GM18873 (cell line): ENCODE data around the gene ARHGAP6.
"Not testable (repeated sequence)": the region's sequence is repeated elsewhere in the genome, so short reads cannot be mapped to it uniquely, and the experiment has no call there.

ENCODE experiments used
- ATAC-seq: cut with Tn5 transposase; IDR thresholded peaks from one replicate; pipeline ENCODE4 v1.9.1; 2021; ENCODE audit warnings: mild to moderate bottlenecking, moderate library complexity, moderate number of reproducible peaks; ENCODE audit not compliant: unreplicated experiment, low FRiP score

ARHGAP6 gene

DNA sequence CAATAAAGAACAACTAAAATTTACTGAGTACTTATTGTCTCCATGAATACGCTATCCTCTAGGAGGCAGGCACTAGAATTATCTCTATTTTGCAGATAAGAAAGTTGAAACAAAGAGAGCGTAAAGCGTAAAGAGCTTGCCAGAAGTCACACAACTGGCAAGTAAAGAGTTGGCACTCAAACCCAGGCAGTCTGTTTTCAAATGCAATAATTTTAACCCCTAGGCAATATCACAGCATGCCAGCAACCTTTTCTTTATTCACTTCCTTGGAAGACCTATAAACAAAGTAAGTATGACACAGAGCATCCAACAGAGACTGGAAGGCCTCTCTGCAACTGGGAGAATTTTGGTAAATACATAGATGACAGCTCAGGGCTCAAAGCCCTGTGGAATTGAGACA lies 395.7 kb downstream of the ARHGAP6 start:
- ATAC-seq = no peak

- no peak for ATAC-seq
These were observed 396.7 kb downstream of the ARHGAP6 start for GRCh38 chrX:11269006-11269405.

DNA sequence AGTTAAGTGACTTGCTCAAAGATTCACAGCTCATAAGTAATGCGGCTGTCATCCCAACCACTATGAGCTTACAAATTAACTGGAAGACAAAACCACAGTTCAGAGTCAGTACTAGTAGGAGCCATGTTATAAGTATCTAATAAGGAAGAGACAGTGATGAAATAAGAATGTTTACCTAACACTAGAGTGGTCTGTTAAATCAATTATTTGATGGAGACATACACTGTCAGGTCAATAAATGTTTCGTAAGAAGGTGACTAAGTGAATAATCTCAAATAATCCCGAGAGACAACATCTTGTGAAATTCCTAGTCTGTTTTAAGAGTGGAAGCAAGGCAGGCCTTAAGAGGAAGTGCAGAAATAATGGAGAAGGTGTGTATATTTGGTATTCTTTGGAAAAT lies 398.3 kb downstream of the ARHGAP6 start:
- ATAC-seq = no peak

DNA sequence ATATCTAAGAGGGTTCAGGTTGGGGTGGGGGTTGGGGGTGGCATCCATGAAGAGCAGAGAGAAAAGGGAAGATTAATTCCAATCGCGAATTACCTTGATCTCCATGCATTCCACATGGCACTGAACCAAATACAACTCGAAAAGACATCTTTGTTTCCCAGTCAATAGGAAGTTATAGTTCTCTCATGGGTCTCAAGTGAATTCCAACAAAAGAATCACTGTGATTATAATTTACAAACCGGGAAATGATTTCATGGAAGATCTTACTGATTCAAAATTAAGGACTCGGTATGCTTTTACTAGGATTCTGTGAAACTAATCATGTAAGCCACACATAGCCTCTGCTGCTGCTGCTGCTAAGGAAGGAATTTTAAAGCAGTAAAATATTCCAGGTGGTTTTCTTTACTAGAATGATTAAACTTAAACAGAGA lies 399.1 kb downstream of the ARHGAP6 start:
- ATAC-seq = no peak

- no peak for ATAC-seq
These were observed 400.4 kb downstream of the ARHGAP6 start for GRCh38 chrX:11265352-11265751.

DNA sequence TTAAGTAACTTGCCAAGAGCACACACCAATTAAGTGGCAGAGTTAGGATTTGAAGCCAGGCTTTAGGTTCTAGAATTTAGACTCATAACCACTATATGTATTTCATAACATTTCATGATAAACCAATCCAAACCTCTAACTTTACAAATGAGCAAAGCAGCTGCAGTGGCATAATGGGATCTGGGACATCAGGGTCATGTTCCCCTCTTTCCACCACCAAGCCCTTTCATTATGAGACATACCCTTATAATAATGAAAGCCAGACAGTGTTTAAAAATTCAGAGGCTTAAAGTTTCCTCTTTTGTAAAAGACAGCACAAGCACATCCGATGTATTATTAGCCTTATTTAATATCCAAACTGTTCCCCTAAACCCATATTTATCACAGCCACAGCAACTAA lies 400.8 kb downstream of the ARHGAP6 start:
- no peak for ATAC-seq

DNA sequence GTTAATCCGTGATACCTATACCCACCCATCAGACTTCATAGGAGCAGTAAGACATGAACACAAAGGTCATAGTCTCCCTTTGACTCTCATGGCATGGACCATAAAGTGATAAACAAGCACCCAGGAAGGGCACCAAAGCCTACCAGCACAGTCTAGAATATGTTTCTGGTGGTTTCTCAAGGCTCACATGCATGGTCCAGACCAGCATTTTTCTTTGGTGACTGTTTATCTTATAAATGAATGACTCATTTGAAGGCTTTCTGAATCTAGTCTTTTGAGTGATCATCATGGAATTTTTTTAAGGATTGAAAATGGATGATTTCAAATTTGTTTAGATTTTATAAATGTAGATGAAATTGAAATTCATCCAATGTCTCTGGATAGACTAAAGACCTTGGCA lies 404.5 kb downstream of the ARHGAP6 start:
- ATAC-seq = no peak

- no peak for ATAC-seq
These were observed 406.3 kb downstream of the ARHGAP6 start for GRCh38 chrX:11259437-11259836.

- ATAC-seq = no peak
These were observed 408.0 kb downstream of the ARHGAP6 start for GRCh38 chrX:11257711-11258110.

DNA sequence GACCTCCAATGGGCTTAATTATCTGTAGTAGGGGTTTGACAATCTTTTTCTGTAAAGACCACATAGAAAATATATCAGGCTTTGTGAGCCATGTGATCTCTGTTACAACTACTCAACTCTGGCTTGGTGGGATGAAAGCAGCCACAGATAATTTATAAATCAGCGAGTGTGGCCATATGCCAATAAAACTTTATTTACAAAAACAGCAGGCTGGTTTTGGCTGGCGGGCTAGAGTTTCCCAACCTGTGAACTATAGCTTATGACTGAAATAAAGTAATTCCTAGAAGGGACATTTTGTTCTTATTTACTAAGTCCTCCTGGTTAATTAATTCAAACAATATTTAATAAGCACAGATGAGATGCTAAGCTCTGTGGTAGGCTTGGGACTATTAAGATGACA lies 408.4 kb downstream of the ARHGAP6 start:
- no peak for ATAC-seq

DNA sequence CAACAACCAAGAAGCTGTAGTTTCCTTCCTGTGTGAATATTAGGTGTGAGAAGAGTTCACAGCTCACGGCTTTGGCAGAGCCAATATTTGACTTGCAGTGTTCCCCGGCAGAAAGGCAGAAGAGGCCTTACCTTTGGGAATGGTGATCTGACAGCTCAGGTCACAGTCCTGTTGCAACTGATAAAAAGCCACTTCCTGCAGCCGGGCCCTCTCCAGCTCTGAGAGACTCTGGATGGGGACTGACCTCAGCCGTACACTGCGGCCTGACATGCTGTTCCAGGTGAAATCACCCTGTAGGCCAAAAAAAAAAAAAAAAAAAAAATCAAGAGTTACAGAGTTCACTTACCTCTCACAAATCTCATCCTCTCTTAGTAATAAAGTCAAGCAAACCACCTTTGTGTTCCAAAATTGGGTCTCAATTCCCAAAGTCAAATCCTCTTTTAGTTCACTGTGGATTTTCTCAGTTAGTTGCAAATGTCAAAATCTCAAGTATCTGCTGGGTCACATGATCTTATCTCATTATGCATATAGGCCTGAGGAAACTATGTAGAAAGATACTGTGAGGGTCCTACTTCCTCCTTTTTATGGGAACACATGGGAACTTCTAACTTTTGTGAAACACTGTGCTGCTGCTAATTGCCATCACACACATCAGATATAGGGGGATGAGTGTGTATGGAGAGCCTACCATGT lies 411.2 kb downstream of the ARHGAP6 start:
- no peak for ATAC-seq

- no peak for ATAC-seq
These were observed 421.1 kb downstream of the ARHGAP6 start for GRCh38 chrX:11244636-11245035.

DNA sequence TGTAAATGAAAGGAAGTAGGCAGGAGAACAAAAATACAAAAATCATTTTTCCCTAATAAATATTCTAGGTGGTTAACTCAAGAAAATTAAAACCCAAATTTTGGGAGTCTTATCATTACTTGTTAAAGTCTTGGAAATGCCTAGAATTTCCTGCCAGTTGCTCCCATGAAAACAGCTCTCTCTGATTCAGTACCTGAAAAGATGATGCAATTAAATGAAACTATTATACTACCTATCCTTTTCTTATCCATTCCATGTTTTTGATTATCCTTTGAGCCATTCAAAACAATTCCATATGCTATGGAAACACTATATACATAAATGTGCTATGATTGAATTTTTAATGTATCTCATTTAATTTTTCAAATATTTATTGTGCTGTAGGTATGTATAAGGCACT lies 423.0 kb downstream of the ARHGAP6 start:
- ATAC-seq = no peak

GRCh38 chrX:11241720-11242119 lies 424.0 kb downstream of the ARHGAP6 start:
- ATAC-seq = no peak

GRCh38 chrX:11239230-11239629 lies 426.5 kb downstream of the ARHGAP6 start:
- no peak for ATAC-seq

DNA sequence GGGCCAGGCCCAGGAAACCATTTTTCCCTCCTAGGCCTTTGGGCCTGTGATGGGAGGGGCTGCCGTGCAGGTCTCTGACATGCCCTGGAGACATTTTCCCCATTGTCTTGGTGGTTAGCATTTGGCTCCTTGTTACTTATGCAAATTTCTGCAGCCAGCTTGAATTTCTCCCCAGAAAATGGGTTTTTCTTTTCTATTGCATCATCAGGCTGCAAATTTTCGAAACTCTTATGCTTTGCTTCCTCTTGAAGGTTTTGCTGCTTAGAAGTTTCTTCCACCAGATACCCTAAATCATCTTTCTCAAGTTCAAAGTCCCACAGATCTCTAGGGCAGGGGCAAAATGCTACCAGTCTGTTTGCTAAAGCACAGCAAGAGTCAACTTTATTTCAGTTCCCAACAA lies 430.3 kb downstream of the ARHGAP6 start:
- not testable (repeated sequence) for ATAC-seq

DNA sequence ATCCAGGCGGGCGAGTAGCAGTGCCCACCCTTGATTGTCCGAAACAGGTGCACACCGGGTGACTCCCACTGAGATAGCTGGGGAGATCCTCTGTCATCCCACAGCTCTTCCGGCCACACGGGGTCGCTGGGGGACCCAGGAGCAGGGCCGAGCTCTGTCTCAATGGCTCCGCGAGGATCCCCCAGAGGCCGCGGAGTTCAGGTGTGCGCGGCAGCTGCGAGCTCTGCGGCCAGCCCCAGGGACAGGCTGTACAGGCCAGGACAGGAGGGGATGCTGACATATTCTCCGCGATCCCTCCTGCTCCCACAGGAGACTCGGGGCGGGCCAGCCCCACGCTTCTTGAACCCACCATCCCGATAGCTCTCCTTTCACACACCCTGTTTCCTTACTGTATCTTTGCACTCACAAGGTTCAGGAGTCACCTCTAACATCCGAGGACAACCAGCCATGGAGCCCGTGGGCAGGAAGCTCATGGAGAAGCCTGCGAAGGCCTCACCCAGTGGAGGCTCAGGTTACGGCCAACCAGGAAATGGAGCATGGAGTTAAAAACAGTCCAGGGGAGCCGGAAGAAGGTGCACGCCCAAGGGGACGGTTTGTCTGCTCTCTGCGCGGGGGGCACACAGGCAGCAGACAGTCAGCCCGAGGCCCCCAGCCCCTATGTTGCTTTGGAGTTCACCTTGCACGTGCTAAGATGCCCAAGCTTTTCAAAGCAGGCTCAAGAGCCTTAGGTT lies 450.4 kb downstream of the ARHGAP6 start:
- ATAC-seq = no peak

DNA sequence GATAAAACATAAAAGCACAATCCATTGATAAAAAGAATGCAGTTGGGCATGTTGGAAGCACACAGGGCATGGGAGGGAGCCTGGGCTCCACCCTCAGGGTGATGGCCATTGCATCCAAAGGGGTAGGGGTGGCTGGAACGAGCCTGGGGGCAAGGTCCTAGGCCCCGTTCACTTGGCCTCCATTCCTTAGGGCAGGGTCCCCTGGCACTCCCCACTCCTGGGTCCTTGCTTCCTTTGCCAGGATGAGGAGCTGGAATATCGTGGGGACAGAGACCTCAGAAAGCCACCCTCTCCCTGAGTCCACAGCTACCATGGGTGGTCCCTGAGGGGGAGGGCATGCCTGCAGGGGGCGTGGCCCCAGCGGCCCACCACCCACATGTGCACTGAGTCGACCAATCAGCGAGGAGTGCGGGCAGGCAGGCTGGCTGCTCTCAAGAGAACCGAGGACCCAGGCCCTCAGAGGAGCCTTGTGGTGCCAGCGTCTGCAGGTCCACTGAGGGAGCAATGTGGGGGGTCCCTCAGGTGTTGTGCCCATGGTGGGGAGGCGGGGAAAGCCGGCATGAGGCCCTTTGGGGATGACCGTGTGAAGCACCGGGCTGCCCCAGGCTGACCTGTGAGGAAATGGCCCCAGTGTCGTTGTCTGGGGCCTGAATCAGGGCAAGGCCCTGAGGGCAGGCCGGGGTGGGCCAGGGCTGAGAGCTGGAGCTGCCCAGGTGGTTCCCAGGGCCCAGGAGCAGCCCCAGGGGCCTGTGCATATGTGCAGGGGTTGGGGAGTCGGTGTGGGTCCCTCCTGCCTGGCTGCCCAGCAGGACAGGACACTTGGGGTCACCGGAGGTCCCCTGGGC lies 451.2 kb downstream of the ARHGAP6 start:
- no peak for ATAC-seq

GRCh38 chrX:11212741-11213140 lies 453.0 kb downstream of the ARHGAP6 start:
- no peak for ATAC-seq

DNA sequence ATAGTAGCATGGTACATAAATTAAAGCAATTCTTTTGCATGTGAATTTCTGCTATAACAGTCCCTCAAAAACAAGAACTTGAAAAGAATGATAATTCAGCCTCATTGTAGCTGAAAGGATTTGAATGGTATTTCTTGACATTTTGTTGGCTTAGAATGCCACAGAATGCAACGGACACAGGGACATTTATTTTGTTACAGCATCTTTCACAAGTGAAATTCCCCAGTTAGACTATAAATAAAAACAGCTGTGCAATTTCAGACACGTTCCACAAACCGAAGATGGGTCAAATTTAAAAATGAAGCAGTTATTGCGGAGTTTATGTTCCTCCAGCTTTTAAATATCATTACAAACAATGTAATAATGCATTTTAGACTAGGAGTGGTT lies 455.3 kb downstream of the ARHGAP6 start:
- no peak for ATAC-seq

- ATAC-seq = no peak
These were observed 455.8 kb downstream of the ARHGAP6 start for GRCh38 chrX:11209798-11210414.
